HepG2 (cell line): ENCODE measurements around the gene CPXM1. TPM values are rescaled to one million over a fixed set of nuclear protein-coding genes. Genes with fewer than 3 reads are reported as not detected.

ENCODE experiments used
- ATAC-seq: fragments of 200-7000 bp; cut with Tn5 transposase; 3 replicates; pipeline ENCODE4 v1.9.1; 2020; ENCODE audit warnings: mild to moderate bottlenecking, moderate library complexity
- BruUV-seq: library from RNA; stranded (reverse); fragments of 400-500 nt; replicated peaks from 2 replicates; lab custom pipeline; 2021; lab: Mats Ljungman, UMichigan
- CTCF ChIA-PET: fragments of 300-600 bp; formaldehyde crosslinking; extraction: SDS; loops from one replicate; lab custom pipeline; 2021; ENCODE audit warnings: low total read pairs, inconsistent platforms, low intra/inter-chr PET ratio; lab: Yijun Ruan, JAX
- POLR2A ChIA-PET: fragments of 350-600 bp; sonication (Branson Sonifier 250); formaldehyde crosslinking; loops from one replicate; lab custom pipeline; 2020; ENCODE audit warnings: antibody characterized with exemption, inconsistent platforms; lab: Yijun Ruan, JAX
- DNase-seq: peaks from one replicate; pipeline ENCODE4 v3.0.0-alpha.2; 2015; ENCODE audit warnings: low spot score
- FAIRE-seq: peaks from 3 replicates; lab custom pipeline; 2011; peaks lifted over from hg19 to GRCh38; lab: Jason Lieb, UNC
- H2AFZ ChIP-seq: one replicate; pipeline ENCODE4 v1.6.1; 2011; ENCODE audit warnings: low read length, inconsistent platforms
- H3K27ac ChIP-seq: fragments of 300-600 bp; 3 replicates; pipeline ENCODE4 v1.8.0; 2011; ENCODE audit warnings: mixed run types, mild to moderate bottlenecking, mixed read lengths, low read length, inconsistent platforms; ENCODE audit not compliant: insufficient read depth; ENCODE audit errors: extremely low read length
- H3K27me3 ChIP-seq, 2 experiments: fragments of 200-600 bp in 1 of 2; 2 replicates in 1 of 2; 3 replicates in 1 of 2; pipeline versions ENCODE4 v1.6.0 to v1.8.0; 2011; ENCODE audit warnings: low read length in 2 of 2, mild to moderate bottlenecking in 2 of 2, moderate library complexity in 2 of 2, inconsistent platforms in 1 of 2; ENCODE audit not compliant: insufficient read depth in 2 of 2, control insufficient read depth in 1 of 2
- H3K36me3 ChIP-seq, 2 experiments: fragments of 200-600 bp in 1 of 2; replicated peaks in 1 of 2; 2 replicates in 1 of 2; 3 replicates in 1 of 2; pipeline versions ENCODE4 v1.5.1 to v1.8.0; 2011; ENCODE audit warnings: low read length in 2 of 2, inconsistent platforms in 1 of 2; ENCODE audit not compliant: insufficient read depth in 2 of 2, control insufficient read depth in 1 of 2
- H3K4me1 ChIP-seq: 2 replicates; pipeline ENCODE4 v1.5.1; 2012; ENCODE audit warnings: low read length, inconsistent platforms; ENCODE audit not compliant: insufficient read depth
- H3K4me2 ChIP-seq: 2 replicates; pipeline ENCODE4 v1.6.0; 2011; ENCODE audit warnings: low read depth, low read length, inconsistent platforms
- H3K4me3 ChIP-seq, 3 experiments: fragments of 200-600 bp in 1 of 3; sonication (generic), shearing (Covaris generic) in 1 of 3; replicated peaks in 1 of 3; 2 replicates each; pipeline ENCODE4 v1.5.1; 2011 to 2016; ENCODE audit warnings: low read length in 3 of 3, inconsistent platforms in 2 of 3, low read depth in 2 of 3, mild to moderate bottlenecking in 2 of 3, control low read depth in 1 of 3, mixed read lengths in 1 of 3; ENCODE audit not compliant: insufficient read depth in 1 of 3
- H3K79me2 ChIP-seq: one replicate; pipeline ENCODE4 v1.6.1; 2011; ENCODE audit warnings: low read length, inconsistent platforms; ENCODE audit not compliant: insufficient read depth
- H3K9ac ChIP-seq: 2 replicates; pipeline ENCODE4 v1.6.0; 2011; ENCODE audit warnings: mild to moderate bottlenecking, low read depth, low read length, inconsistent platforms; ENCODE audit not compliant: insufficient read depth
- H3K9me3 ChIP-seq: 2 replicates; pipeline ENCODE4 v1.5.1; 2012; ENCODE audit warnings: mild to moderate bottlenecking, low read length
- H4K20me1 ChIP-seq: 2 replicates; pipeline ENCODE4 v1.6.0; 2011; ENCODE audit warnings: inconsistent platforms, mild to moderate bottlenecking, low read length, moderate library complexity; ENCODE audit not compliant: insufficient read depth
- ATF1 ChIP-seq: IDR thresholded peaks from 2 replicates; pipeline ENCODE4 v1.6.1; 2016; ENCODE audit warnings: mild to moderate bottlenecking, control low read depth
- ATF5 ChIP-seq: sonication (generic); formaldehyde crosslinking; IDR thresholded peaks from 2 replicates; pipeline ENCODE4 v1.4.0; 2020; ENCODE audit warnings: mild to moderate bottlenecking, low read depth, missing genetic modification reagents
- KMT2A ChIP-seq: sonication (generic); formaldehyde crosslinking; IDR thresholded peaks from 2 replicates; pipeline ENCODE4 v1.4.0; 2020; ENCODE audit warnings: missing genetic modification reagents
- MBNL3 ChIP-seq: fragments of 250-450 bp; sonication (Bioruptor Pico); conservative IDR thresholded peaks from 2 replicates; pipeline ENCODE4 v1.8.0; 2022; ENCODE audit warnings: mild to moderate bottlenecking, inconsistent platforms
- NFIB ChIP-seq: sonication (generic); formaldehyde crosslinking; IDR thresholded peaks from 2 replicates; pipeline ENCODE4 v1.9.0; 2021; ENCODE audit warnings: missing genetic modification reagents, mild to moderate bottlenecking, borderline replicate concordance
- PLRG1 ChIP-seq: fragments of 450-650 bp; conservative IDR thresholded peaks from 2 replicates; pipeline ENCODE4 v1.6.1; 2016
- PLSCR1 ChIP-seq: sonication (generic); formaldehyde crosslinking; IDR thresholded peaks from 2 replicates; pipeline ENCODE4 v1.5.0; 2020; ENCODE audit warnings: missing genetic modification reagents, mild to moderate bottlenecking, borderline replicate concordance
- RFX3 ChIP-seq: IDR thresholded peaks from 2 replicates; pipeline ENCODE4 v1.6.1; 2016; ENCODE audit warnings: missing biosample characterization, missing genetic modification reagents
- RNF219 ChIP-seq: sonication (generic); formaldehyde crosslinking; IDR thresholded peaks from 2 replicates; pipeline ENCODE4 v1.5.0; 2020; ENCODE audit warnings: mild to moderate bottlenecking, missing genetic modification reagents
- SNAPC2 ChIP-seq: sonication (generic); formaldehyde crosslinking; IDR thresholded peaks from 2 replicates; pipeline ENCODE4 v1.8.1; 2022; ENCODE audit warnings: mild to moderate bottlenecking, missing genetic modification reagents
- TBL1XR1 ChIP-seq: fragments of 150-350 bp; IDR thresholded peaks from 2 replicates; pipeline ENCODE4 v1.6.1; 2014; ENCODE audit warnings: borderline replicate concordance, low read length; ENCODE audit not compliant: partially characterized antibody
- ZBTB7A ChIP-seq: sonication (generic); formaldehyde crosslinking; IDR thresholded peaks from 2 replicates; pipeline ENCODE4 v1.8.0; 2022; ENCODE audit warnings: mild to moderate bottlenecking, missing genetic modification reagents
- ZGPAT ChIP-seq: IDR thresholded peaks from 2 replicates; pipeline ENCODE4 v1.6.1; 2016; ENCODE audit warnings: mild to moderate bottlenecking
- ZNF569 ChIP-seq: sonication (generic); formaldehyde crosslinking; IDR thresholded peaks from 2 replicates; pipeline ENCODE4 v1.5.0; 2020; ENCODE audit warnings: mild to moderate bottlenecking, missing genetic modification reagents, moderate library complexity, borderline replicate concordance
- ZNF770 ChIP-seq: sonication (generic); formaldehyde crosslinking; IDR thresholded peaks from 2 replicates; pipeline ENCODE4 v1.5.0; 2020; ENCODE audit warnings: mild to moderate bottlenecking, missing genetic modification reagents
- WGBS: methylation state at CpG from one replicate; pipeline ENCODE4 v1.1.6; 2017; ENCODE audit warnings: low lambda C conversion rate; 5-methylcytosine and 5-hydroxymethylcytosine counted together
- in situ Hi-C: cut with HindIII; loops from 2 replicates; pipeline ENCODE4 v1.10.0; 2017; ENCODE audit warnings: low pct_unique_long_range_greater_than_20kb; ENCODE audit not compliant: extremely low pct_ligation_motif_present
- intact Hi-C: fragments of 100-400 bp; cut with micrococcal nuclease; formaldehyde crosslinking; loops from one replicate; pipeline ENCODE4 v1.10.0; 2022; ENCODE audit not compliant: unreplicated experiment
- polyA plus RNA-seq, 8 experiments: library from polyadenylated mRNA; depleted of rRNA in 3 of 8; stranded (reverse) in 7 of 8; unstranded in 1 of 8; fragments of >200 nt; fragmentation: Illumina TruSeq in 4 of 8; extraction: Trizol in 4 of 8; gene quantifications; 2 replicates each; pipeline versions ENCODE4 v1.2.1 to v1.2.3, GENCODE V29; 2011 to 2016; ENCODE audit warnings: low read depth in 4 of 8, missing spikeins in 1 of 8, mixed read lengths in 1 of 8; ENCODE audit not compliant: insufficient read depth in 1 of 8
- total RNA-seq, 5 experiments: library from RNA; depleted of rRNA; stranded (reverse); fragments of >200 nt; fragmentation: Illumina TruSeq; extraction: Trizol; gene quantifications; 2 replicates each; pipeline ENCODE4 v1.2.3, GENCODE V29; 2016; ENCODE audit warnings: low read depth in 1 of 5

Gene CPXM1
- total and polyA plus RNA-seq, 2 of the 13 experiments (the other 11 are each of a cell fraction or from before 2014, with no cell fraction given): 0.07 TPM; not detected in 1

GRCh38 chr20:2807019-2807418 is 6.6 kb upstream of the CPXM1 start:
- WGBS: 55% methylated on average over 4 of the region's 4 CpGs
- Histone ChIP-seq H3K4me2 (no peak overlapping the region), H3K4me3 (no peak overlapping the region), H3K27me3 (peaks cover 0 to 62% of the 10 kb centered on the region in 2 experiments), H3K27ac (no peak overlapping the region), H3K9me3 (0 out of 2 replicates have a peak, but pooled peaks cover 1% of the 10 kb centered on the region), H2AFZ (no peak overlapping the region), H3K9ac (no peak overlapping the region), H3K4me1 (peaks cover 8% of the 10 kb centered on the region), H4K20me1 (no peaks in the 10 kb centered on the region), H3K36me3 (no peaks in the 10 kb centered on the region), H3K79me2 (no peaks in the 10 kb centered on the region)
- in situ Hi-C loops (no loop called here), intact Hi-C loops (no loop called here)
- CTCF ChIA-PET: no interaction called here
- POLR2A ChIA-PET: no interaction called here
- FAIRE-seq (no peak), DNase-seq (no peak), ATAC-seq (no peak)
- no peak for TF ChIP-seq RFX3 (CRISPR knock-in tag)
- TF ChIP-seq PLRG1: no peak
- no peak for TF ChIP-seq TBL1XR1
- no peak for TF ChIP-seq ZBTB7A
- TF ChIP-seq NFIB (CRISPR knock-in tag): no peak
- no peak for TF ChIP-seq ATF5 (CRISPR knock-in tag)
- no peak for TF ChIP-seq RNF219
- no peak for TF ChIP-seq ZNF770 (CRISPR knock-in tag)
- no peak for TF ChIP-seq ATF1 (CRISPR knock-in tag)
- TF ChIP-seq ZGPAT (CRISPR knock-in tag): no peak
- TF ChIP-seq SNAPC2 (CRISPR knock-in tag): no peak
- TF ChIP-seq PLSCR1: no peak
- no peak for TF ChIP-seq MBNL3 (CRISPR knock-in tag)
- TF ChIP-seq KMT2A (CRISPR knock-in tag): no peak
- no peak for TF ChIP-seq ZNF569 (CRISPR knock-in tag)
- no TSS peak for BruUV-seq
